Measurements from ENCODE around the gene RBM43. TPM values are rescaled to one million over a fixed set of nuclear protein-coding genes. Genes with fewer than 3 reads are reported as not detected.
"Not testable (repeated sequence)": the region's sequence is repeated elsewhere in the genome, so short reads cannot be mapped to it uniquely, and the experiment has no call there.

The RBM43 gene
- 2.6 and 2.8 TPM in 2 replicates for total RNA-seq

- DNase-seq (ENCODE audit: low spot score), result peak; percentile 86
- Mint-ChIP-seq H3K27me3 (ENCODE audit: low read depth) (no peaks in the 10 kb centered on the region), H3K27ac (peak within 1 kb of the TSS; percentile 97), H3K4me3 (ENCODE audit: low read depth) (peak within 1 kb of the TSS; percentile 92), H3K9me3 (no peaks in the 10 kb centered on the region), H3K36me3 (ENCODE audit: low read depth) (no peaks in the 10 kb centered on the region), H3K4me1 (ENCODE audit: low read depth) (peaks cover 23% of the 10 kb centered on the region)
- intact Hi-C loops (cut with micrococcal nuclease), result loop anchor here (1.0 to 2.0 kb wide), 3 partner anchors 28 to 1675 kb away; partner anchors contain the start of genes MMADHC, NMI and RIF1
These were observed at the start of gene RBM43 for GRCh38 chr2:151261231-151261976. Gene RBM43 (minus strand): TSS chr2:151261863. CDS start chr2:151261727, 136 bp downstream.

DNA sequence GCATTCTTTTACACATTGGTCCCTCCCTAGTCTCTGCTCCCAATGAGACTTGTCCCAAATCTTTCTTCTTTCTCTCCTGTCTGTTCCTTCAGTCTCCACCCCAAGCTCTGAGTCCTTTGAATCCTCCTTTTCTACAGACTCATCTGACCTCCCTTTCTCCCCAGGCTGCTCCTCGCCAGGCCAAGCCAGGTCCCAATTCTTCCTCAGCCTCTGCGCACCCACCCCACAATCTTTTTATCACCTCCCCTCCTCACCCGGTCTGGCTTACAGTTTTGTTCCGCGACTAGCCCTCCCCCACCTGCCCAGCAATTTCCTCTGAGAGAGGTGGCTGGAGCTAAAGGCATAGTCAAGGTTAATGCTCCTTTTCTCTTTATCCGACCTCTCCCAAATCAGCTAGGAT lies 48.6 kb upstream of the RBM43 start:
- H3K27ac Mint-ChIP-seq; H3K36me3 Mint-ChIP-seq (ENCODE audit: low read depth); H3K4me3 Mint-ChIP-seq (ENCODE audit: low read depth); intact Hi-C loops (cut with micrococcal nuclease); DNase-seq (ENCODE audit: low spot score); H3K9me3 Mint-ChIP-seq; H3K27me3 Mint-ChIP-seq (ENCODE audit: low read depth); H3K4me1 Mint-ChIP-seq (ENCODE audit: low read depth): not testable (repeated sequence)

GRCh38 chr2:151306621-151307020 lies 45.0 kb upstream of the RBM43 start:
- H3K4me1 Mint-ChIP-seq (ENCODE audit: low read depth), result no peaks in the 10 kb centered on the region
- no peaks in the 10 kb centered on the region for H3K9me3 Mint-ChIP-seq
- H3K27me3 Mint-ChIP-seq (ENCODE audit: low read depth), result peaks cover 13% of the 10 kb centered on the region
- DNase-seq (ENCODE audit: low spot score), result no peak
- H3K27ac Mint-ChIP-seq, result no peak overlapping the region
- H3K4me3 Mint-ChIP-seq (ENCODE audit: low read depth), result no peak overlapping the region
- no peaks in the 10 kb centered on the region for H3K36me3 Mint-ChIP-seq (ENCODE audit: low read depth)
- intact Hi-C loops (cut with micrococcal nuclease), result no loop called here

DNA sequence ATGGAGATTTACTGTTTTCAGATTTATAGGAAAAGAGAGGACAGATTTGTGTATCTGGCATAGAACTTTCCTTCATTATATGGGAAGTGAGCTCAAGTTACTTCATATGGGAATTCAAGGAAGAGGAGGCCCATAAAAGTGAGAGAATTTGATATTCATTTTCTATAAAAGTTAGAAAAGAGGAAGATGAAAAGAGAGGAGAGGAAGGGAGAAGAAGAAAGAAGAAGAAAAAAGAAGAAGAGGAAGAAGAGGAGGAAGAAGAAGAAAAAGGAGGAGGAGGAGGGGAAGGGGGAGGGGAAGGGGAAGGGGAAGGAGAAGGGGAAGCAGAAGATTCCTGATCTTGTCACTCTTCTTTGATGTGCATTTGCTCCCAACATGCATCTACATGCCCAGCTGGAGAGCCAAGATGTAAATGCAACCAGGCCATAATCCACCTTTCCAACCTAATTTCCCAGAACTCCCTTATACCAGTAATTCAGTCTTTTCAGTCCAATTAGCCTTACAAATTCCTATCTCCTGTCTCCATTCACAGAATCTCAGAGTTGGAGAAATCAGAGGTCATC lies 43.5 kb upstream of the RBM43 start:
- intact Hi-C loops (cut with micrococcal nuclease), result no loop called here
- H3K36me3 Mint-ChIP-seq (ENCODE audit: low read depth), result no peaks in the 10 kb centered on the region
- H3K9me3 Mint-ChIP-seq, result no peaks in the 10 kb centered on the region
- no peaks in the 10 kb centered on the region for H3K4me1 Mint-ChIP-seq (ENCODE audit: low read depth)
- H3K4me3 Mint-ChIP-seq (ENCODE audit: low read depth), result no peak overlapping the region
- DNase-seq (ENCODE audit: low spot score), result no peak
- peaks cover 15% of the 10 kb centered on the region for H3K27me3 Mint-ChIP-seq (ENCODE audit: low read depth)
- no peak overlapping the region for H3K27ac Mint-ChIP-seq

GRCh38 chr2:151302879-151303278 lies 41.2 kb upstream of the RBM43 start:
- Mint-ChIP-seq H3K27me3 (ENCODE audit: low read depth) (peaks cover 18% of the 10 kb centered on the region), H3K4me3 (ENCODE audit: low read depth) (no peak overlapping the region), H3K36me3 (ENCODE audit: low read depth) (no peaks in the 10 kb centered on the region), H3K27ac (no peak overlapping the region), H3K4me1 (ENCODE audit: low read depth) (peaks cover 6% of the 10 kb centered on the region), H3K9me3 (no peaks in the 10 kb centered on the region)
- intact Hi-C loops (cut with micrococcal nuclease), result no loop called here
- no peak for DNase-seq (ENCODE audit: low spot score)

- H3K27me3 Mint-ChIP-seq (ENCODE audit: low read depth), result peaks cover 15% of the 10 kb centered on the region
These were observed 40.7 kb upstream of the RBM43 start for GRCh38 chr2:151302404-151302803.

GRCh38 chr2:151299920-151300539 lies 38.4 kb upstream of the RBM43 start:
- intact Hi-C loops (cut with micrococcal nuclease), result no loop called here
- DNase-seq (ENCODE audit: low spot score), result no peak

More at GRCh38 chr2:151302404-151302803, 40.7 kb upstream of the RBM43 start:
- H3K9me3 Mint-ChIP-seq, result no peaks in the 10 kb centered on the region
- H3K36me3 Mint-ChIP-seq (ENCODE audit: low read depth), result no peaks in the 10 kb centered on the region
- no peak overlapping the region for H3K27ac Mint-ChIP-seq
- DNase-seq (ENCODE audit: low spot score), result no peak
- H3K4me3 Mint-ChIP-seq (ENCODE audit: low read depth), result no peak overlapping the region
- H3K4me1 Mint-ChIP-seq (ENCODE audit: low read depth), result peaks cover 9% of the 10 kb centered on the region
- intact Hi-C loops (cut with micrococcal nuclease), result no loop called here

DNA sequence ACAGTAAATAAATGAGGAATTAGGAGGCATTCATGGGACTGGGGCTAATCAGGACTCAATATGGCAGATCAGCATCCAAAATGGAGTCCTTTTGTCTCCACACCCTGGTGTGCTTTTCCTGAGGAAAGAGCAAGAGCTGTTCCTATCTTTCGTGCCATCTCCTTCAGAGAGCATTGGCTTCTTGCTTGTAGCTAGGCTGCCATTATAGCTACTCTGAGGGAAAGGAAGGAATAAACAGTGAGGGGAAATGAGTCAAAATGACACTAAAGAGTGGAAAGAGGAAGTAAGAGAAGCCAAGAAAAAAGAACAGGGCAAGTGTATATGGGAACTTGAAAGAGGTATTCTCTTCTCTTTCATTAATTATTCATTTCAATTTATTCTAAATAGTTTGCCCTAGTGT lies 36.2 kb upstream of the RBM43 start:
- no peak for DNase-seq (ENCODE audit: low spot score)
- peaks cover 10% of the 10 kb centered on the region for H3K27me3 Mint-ChIP-seq (ENCODE audit: low read depth)
- peaks cover 9% of the 10 kb centered on the region for H3K4me1 Mint-ChIP-seq (ENCODE audit: low read depth)
- H3K27ac Mint-ChIP-seq, result no peak overlapping the region
- H3K36me3 Mint-ChIP-seq (ENCODE audit: low read depth), result no peaks in the 10 kb centered on the region
- intact Hi-C loops (cut with micrococcal nuclease), result no loop called here
- H3K9me3 Mint-ChIP-seq, result no peaks in the 10 kb centered on the region
- no peak overlapping the region for H3K4me3 Mint-ChIP-seq (ENCODE audit: low read depth)

More at GRCh38 chr2:151299920-151300539, 38.4 kb upstream of the RBM43 start:
- Mint-ChIP-seq H3K36me3 (ENCODE audit: low read depth) (no peaks in the 10 kb centered on the region), H3K9me3 (no peaks in the 10 kb centered on the region), H3K27me3 (ENCODE audit: low read depth) (peaks cover 11% of the 10 kb centered on the region), H3K4me3 (ENCODE audit: low read depth) (no peak overlapping the region), H3K4me1 (ENCODE audit: low read depth) (peaks cover 9% of the 10 kb centered on the region), H3K27ac (no peak overlapping the region)

GRCh38 chr2:151295926-151296325 lies 34.3 kb upstream of the RBM43 start:
- intact Hi-C loops (cut with micrococcal nuclease); H3K9me3 Mint-ChIP-seq; H3K27ac Mint-ChIP-seq; H3K36me3 Mint-ChIP-seq (ENCODE audit: low read depth); H3K27me3 Mint-ChIP-seq (ENCODE audit: low read depth); DNase-seq (ENCODE audit: low spot score); H3K4me3 Mint-ChIP-seq (ENCODE audit: low read depth): not testable (repeated sequence)
- H3K4me1 Mint-ChIP-seq (ENCODE audit: low read depth), result peaks cover 10% of the 10 kb centered on the region

- no peak overlapping the region for H3K27ac Mint-ChIP-seq
- no peak for DNase-seq (ENCODE audit: low spot score)
- H3K36me3 Mint-ChIP-seq (ENCODE audit: low read depth), result peaks cover 8% of the 10 kb centered on the region
- H3K27me3 Mint-ChIP-seq (ENCODE audit: low read depth), result peaks cover 4% of the 10 kb centered on the region
- intact Hi-C loops (cut with micrococcal nuclease), result no loop called here
- peaks cover 17% of the 10 kb centered on the region for H3K4me1 Mint-ChIP-seq (ENCODE audit: low read depth)
- H3K9me3 Mint-ChIP-seq, result no peaks in the 10 kb centered on the region
- H3K4me3 Mint-ChIP-seq (ENCODE audit: low read depth), result no peak overlapping the region
These were observed 30.9 kb upstream of the RBM43 start for GRCh38 chr2:151292546-151292945.

DNA sequence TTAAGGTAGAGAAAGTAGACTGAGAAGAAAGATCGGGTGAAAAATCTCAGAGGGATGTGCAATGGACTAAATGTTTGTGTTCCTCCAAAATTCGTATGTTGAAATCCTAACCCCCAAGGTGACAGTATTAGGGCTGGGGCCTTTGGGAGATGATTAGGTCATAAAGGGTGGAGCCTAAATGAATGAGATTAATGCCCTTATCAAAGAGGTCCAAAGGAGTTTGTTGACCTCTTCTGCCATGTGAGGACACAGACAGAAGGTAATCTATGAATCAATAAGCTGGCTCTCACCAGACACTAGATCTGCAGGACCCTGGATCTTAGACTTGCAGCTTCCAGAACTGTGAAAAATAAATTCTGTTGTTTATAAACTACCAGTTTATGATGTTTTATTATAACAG lies 30.5 kb upstream of the RBM43 start:
- peaks cover 12% of the 10 kb centered on the region for H3K36me3 Mint-ChIP-seq (ENCODE audit: low read depth)
- H3K27ac Mint-ChIP-seq, result no peak overlapping the region
- H3K4me1 Mint-ChIP-seq (ENCODE audit: low read depth), result peaks cover 21% of the 10 kb centered on the region
- DNase-seq (ENCODE audit: low spot score), result no peak
- no peak overlapping the region for H3K4me3 Mint-ChIP-seq (ENCODE audit: low read depth)
- intact Hi-C loops (cut with micrococcal nuclease), result no loop called here
- peaks cover 4% of the 10 kb centered on the region for H3K27me3 Mint-ChIP-seq (ENCODE audit: low read depth)
- H3K9me3 Mint-ChIP-seq, result no peaks in the 10 kb centered on the region

DNA sequence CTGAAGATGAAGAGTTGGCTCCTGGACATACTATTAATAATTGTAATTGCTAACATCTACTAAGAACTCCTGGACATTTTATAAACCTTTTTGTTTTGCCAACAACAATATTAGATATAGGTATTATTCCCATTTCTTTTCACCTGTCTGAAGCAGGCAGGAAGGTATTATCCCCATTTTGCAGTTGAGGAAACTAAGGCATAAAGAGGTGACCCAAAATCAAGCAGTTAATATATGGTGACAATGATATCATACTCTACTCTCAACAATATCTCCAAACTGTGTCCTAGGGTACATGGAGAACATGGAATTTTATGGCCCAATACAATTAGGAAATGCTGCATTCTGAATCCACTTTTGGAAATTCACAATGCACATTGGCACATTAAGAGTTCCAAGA lies 29.6 kb upstream of the RBM43 start:
- intact Hi-C loops (cut with micrococcal nuclease), result no loop called here
- Mint-ChIP-seq H3K9me3 (no peaks in the 10 kb centered on the region), H3K27me3 (ENCODE audit: low read depth) (peaks cover 4% of the 10 kb centered on the region), H3K4me3 (ENCODE audit: low read depth) (peak overlapping the region; percentile 11), H3K4me1 (ENCODE audit: low read depth) (peaks cover 28% of the 10 kb centered on the region), H3K36me3 (ENCODE audit: low read depth) (peaks cover 19% of the 10 kb centered on the region), H3K27ac (no peak overlapping the region)
- no peak for DNase-seq (ENCODE audit: low spot score)

Measured in activated T-helper 2 cell treated with anti-CD3 and anti-CD28 coated beads, Interferon-gamma antibody, Interleukin-2, Interleukin-4, amounts not matched to agents 10 μg/mL and 5 μg/mL and 100 μg/mL, durations not matched to agents 14 hours and 24 hours and 36 hours (primary cell).